NCI-H1092 (cell line): ENCODE measurements around the gene LYPD6B.

ENCODE experiments used
- DNase-seq: peaks from one replicate; lab custom pipeline; 2025; lab: John Stamatoyannopoulos, UW

LYPD6B gene

DNA sequence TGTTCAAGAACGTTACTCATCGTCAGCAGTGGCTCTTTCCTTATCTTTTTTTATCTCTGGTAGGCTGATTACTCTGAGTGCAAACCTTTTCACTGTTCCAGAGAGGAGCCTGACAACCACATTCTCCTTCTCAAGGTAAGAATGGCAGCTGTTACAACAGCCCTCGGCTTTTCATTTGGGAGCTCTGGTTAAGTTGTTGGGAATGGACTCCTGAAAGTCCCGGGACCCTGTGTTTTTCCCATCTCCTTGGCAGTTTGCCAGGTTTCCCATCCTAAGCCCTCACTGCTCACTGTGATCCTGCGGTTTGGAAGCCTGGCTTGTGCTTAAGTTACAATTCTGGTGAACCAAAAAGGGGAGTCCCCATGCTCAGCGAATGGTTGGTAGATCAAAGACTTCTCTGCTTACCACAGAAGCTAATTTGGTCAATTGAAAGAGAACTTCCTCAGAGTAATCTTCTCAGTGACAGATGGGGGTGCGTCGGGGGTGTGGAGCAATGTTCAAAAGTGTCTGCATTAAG lies 122.3 kb downstream of the LYPD6B start:
- DNase-seq: no peak

DNA sequence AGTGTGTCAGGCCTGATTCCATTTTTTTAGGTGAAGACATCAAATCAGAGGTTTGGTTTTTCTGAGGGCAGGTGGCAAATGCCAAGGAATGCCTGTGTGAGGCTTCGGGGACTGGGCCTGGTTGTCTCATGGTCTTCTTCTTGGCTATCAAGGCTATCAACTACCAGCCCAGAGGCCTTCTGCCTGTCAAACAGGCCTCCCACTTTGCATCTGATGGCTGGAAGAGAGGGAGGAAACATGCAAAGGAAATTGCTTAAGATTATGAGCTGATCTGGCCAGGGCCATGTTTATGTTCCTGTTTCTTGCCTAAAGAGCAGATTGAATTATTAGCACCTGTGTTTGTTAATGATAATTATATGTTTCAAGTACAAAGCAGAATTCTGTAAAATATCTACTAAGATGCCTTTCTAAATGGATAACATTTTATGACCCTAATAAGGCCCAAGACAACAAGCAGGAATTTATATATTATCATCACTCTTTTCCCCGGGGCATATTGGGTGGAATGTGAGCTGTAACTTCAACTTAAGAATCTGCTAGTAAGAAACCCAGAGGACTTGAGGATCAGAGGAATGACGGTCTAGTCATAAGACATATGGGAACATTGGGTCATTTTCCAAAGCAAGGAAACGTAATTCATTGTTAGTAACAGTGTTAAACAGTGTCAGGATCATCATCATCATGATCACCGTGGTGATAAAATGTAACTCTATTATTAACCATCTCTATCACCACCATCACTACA lies 123.2 kb downstream of the LYPD6B start:
- no peak for DNase-seq

DNA sequence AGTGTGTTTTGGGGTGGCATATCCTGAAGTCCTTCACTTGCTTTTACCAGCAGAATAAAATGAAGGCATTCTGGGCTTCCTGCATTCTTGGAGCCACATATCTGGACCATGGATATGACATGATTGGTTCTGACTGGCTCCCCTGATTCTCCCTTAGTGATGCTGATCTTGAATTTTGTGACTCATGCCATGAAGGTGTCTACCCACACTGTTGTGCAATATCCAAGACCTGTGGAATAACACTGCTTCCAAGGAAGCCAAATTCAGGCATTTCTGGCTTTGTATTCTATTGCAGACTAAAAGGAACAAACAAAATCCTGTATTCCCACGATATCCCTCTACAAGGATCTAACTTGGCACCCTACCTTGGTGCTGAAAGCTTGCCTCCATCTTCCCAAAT lies 125.8 kb downstream of the LYPD6B start:
- no peak for DNase-seq

DNA sequence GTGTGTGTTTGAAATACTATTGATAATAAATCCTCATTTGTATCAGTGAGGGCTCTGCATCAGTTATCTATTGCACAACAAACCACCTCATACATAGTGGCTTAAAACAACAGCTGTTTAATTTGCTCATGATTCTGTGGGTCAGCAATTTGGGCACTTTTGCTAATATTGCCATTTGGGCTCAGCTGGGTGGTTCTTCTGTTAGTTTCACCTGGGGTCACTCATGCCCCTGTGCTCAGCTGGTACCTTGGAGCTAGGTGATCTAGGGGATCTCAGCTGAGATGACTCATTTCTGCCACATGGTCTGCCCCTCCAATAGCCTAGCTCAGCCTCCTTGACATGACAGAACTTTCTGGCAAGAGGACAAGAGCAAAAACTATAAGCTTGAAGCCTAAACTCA lies 126.3 kb downstream of the LYPD6B start:
- DNase-seq: no peak

DNA sequence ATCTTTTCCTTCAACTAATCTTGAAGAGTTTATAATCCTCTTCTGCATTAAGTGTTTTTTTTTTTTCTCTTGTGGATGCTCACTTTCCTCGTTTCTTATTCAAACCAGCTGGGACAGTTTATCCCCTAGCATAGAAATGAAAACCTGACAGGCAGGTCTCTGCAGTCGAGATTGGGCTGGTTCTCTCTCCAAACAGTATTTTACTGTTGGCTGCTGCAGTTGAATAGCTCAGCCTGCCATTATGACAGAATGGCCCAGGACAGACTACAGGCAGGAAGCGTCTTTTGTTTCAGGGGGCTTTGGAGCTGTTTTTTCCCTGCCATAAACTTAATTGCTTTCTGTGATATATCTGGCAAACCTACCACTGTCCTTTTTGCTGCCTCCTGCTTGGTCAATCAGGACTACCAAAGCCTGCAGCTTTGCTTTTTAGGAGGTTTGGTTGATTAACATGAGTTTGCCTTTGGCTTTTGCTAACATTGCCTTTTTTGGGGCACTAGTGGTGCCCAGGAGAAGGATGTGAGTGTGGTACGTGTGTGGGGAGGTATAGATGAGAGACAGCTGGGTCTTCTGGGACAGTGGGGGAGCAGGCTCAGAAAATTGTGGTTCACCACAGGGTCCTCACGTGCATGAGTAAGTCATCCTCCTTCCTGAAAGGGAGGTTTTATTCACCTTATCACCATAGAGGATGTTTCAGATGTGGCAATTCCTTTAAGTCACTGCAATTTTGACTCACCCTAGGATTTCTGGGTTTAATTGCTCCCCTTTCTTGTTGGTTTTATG lies 128.7 kb downstream of the LYPD6B start:
- no peak for DNase-seq

DNA sequence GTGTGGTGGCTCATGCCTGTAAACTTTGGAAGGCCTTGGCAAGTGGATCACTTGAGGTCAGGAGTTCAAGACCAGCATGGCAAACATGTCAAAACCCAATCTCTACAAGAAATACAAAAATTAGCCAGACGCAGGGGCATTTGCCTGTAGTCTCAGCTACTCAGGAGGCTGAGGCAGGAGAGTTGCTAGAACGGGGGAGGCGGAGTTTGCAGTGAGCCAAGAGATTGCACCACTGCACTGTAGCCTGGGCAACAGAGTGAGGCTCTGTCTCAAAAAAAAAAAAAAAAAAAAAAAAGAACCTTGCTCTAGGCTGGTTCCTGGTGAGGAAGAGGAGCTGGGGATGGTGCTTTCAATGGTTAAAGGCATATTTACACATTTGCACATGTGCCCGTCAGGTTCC lies 129.4 kb downstream of the LYPD6B start:
- DNase-seq: no peak

DNA sequence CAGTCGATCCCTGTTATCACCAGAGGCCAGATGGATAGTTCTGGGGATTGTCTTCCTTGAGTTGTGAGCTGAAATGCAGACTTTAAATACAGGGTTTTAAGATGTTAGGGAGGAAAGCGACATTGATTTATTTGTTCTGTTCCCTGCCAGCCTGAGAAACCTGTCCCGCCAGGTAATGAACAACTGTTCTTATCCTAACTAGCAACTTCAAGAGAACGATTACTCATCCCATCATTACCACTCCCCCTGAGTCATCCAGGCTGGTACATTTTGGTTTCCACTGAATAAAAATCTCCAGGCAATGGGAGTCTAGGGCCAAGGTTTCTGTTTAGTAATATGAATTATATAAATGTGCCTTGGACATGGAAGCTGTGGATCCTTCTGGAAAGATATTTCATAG lies 131.2 kb downstream of the LYPD6B start:
- DNase-seq: no peak

DNA sequence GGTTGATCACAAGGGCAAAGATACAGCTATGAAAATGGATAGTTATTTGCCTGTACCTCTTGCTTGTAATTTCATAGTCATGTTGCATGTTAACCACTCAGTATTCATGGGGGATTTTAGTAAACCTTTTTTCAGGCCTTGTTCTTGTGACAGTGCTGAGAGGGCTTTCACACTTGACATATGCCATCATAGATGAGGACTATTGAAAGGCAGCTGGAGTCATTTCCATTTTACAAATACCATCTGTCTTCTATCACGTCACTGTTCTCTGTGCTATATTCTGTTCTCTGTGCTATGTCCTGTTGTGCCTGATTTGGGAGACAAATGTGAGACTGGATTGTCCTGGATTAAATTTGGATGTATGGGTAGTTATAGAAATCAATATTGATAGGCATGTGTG lies 131.7 kb downstream of the LYPD6B start:
- no peak for DNase-seq

DNA sequence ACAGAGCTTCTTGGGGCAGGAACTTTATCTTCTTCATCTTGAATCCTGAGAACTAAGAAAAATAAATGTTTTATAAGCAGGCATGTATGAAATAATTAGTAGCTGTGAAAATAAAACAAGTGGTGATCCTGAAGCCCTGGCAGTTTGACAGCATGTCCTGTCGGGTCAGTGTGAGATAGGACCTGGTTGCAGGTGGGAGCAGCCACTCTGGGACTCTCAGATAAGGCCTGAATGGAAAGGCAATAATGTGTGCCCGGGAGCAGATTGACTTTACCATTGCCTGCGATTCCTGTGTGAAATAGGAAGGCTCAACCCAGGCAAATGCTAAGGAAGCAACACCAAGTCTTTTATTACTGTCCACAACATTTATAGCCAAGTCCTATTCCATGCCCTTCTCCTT lies 132.4 kb downstream of the LYPD6B start:
- DNase-seq: no peak

DNA sequence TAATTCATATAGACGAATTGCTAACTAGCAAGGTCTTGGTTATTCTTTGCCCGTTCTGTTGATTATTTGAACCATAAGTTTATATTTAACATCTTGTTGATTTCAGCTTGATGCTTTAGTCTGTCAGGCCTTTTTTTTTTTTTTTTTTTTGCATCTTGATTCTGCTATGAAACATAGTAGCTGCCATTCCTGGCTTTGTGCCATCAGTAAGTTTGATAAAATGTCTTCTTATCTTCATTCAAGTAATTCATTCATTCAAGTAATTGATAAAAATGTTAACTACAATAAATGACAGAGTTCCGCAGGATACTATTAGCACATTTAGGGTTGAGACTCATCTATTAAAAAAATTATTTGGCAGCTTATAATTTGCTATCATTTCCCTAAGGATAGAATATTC lies 134.7 kb downstream of the LYPD6B start:
- DNase-seq: no peak

DNA sequence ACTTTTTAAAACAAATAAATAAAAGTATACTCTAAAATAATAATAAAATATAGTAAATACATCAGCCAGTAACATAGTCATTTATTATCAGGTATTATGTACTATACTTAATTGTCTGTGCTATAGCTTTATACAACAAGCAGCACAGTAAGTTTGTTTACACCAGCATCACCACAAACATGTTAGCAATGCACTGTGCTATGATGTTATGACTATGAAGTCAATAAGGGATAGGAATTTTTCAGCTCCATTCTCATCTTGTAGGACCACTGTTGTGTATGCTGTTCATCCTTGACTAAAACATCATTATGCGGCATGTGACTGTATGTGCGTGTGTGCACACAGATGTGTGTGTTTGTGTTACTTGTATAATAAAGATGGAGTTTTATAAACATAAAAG lies 137.5 kb downstream of the LYPD6B start:
- no peak for DNase-seq

DNA sequence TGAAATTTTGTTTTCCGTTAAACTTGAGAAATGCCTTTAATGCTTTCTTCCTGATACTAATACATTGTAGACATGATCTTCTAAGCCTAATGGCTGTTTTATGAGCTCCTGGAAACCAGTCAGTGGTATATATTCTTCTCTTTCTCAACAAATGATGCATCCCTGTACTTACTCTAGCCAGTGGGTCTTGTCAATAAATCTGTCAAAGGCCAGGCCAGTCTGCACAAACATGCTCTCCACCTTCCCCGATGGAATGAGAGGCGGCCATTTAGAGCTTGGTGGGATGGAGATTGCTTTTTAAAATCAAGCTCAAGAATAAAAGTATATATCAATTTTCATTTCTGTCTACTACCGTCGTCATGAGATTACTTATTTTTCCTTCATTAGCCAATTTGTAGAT lies 140.1 kb downstream of the LYPD6B start:
- DNase-seq: no peak

DNA sequence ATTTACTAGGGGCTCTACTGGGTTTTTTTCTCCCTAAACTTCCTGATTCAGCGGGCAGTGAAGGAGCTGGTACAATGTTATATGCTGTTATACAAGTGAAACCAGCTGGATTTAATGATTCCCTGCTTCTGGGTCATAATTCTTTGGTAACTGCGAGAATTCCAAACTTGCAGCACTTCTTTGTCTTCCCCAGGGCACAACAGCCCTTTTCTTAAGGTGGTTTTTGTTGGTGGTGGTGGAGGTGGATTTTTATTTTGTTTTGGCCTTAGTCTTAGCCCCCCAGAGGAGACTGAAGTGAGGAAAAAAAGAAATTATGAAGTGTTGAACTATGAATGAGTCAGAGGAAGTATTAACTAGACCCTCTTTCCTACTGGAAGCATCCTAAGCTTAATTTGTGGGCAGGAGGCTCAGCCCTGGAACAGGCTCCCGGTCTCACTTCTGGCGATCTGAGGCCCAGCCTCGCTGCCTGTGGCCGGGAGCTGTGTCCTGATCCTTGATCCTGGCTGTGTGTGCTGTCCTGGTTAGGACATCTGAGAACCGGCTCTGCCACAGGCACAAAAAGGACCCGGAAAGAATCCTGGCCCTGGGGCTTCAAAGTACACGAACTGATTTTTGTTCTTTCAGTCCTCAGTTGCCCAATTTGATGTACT lies 141.9 kb downstream of the LYPD6B start:
- no peak for DNase-seq

DNA sequence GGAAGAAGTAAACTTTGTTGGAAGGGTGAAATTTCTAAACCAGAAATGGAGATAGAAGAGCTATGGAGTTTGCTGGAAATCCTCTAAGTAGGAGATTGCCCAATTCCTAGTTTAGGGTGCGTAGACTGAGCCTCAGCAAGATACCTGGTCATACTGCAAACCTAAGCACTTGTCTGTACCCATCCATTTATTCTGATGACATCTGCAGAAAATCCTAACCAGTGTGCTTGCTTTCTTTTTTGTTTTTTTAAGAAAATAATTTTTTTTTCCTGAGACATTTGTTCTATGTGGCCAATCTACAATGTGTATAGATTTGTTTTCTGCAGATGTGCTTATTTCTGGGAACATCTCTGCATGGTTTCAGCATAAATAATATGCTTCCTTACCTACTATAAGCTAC lies 144.7 kb downstream of the LYPD6B start:
- DNase-seq: no peak

DNA sequence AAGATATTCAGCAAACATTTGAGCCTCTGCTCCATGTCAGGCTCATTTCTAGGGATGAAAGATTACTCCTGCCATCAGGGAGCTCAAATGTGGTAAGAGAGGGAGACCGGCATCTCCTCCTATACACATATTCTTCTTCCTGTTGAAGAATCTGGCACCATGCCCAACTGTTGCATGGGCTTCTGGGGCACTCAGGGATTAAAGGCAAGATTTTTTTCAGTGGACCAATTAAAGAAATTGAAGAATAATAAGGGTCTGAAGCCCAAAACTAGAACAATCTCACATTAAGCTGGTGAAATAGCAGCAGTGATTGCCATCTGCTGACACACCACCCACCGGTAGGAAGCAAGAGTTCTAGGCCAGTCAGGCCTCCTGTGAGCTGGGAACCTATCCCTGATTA lies 146.5 kb downstream of the LYPD6B start:
- DNase-seq: no peak

DNA sequence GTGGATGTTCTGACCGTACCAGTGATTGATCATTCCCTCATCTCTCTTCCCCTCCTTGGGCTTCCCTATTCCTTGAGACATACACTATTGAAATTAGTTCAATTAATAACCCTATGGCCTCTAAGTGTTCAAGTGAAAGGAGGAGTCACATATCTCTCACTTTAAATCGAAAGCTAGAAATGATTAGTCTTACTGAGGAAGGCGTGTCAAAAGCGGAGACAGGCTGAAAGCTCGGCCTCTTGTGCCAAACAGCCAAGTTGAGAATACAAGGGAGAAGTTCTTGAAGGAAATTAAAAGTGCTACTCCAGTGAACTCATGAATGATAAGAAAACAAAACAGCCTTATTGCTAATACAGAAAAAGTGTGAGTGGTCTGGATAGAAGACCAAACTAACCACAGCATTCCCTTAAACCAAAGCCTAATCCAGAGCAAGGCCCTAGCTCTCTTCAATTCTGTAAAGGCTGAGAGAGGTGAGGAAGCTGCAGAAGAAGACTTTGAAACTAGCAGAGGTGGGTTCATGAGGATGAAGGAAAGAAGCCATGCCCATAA lies 147.5 kb downstream of the LYPD6B start:
- DNase-seq: no peak

DNA sequence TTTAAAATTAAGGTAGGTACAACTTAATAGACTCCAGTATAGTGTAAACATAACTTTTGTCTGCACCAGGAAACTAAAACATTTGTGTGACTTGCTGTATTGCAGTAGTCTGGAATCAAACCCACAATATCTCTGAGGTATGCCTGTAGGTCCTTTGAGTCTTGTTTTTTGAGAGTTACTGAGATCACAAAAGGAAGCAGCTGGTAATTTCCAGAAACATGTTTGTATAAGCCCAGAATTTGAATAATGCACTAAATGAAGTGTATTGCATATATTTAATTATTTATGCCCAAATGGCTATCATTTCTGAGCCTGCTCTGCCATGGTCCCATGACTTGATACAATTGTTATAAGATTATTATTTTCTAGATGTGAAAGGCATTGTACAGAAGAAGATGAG lies 148.6 kb downstream of the LYPD6B start:
- no peak for DNase-seq

DNA sequence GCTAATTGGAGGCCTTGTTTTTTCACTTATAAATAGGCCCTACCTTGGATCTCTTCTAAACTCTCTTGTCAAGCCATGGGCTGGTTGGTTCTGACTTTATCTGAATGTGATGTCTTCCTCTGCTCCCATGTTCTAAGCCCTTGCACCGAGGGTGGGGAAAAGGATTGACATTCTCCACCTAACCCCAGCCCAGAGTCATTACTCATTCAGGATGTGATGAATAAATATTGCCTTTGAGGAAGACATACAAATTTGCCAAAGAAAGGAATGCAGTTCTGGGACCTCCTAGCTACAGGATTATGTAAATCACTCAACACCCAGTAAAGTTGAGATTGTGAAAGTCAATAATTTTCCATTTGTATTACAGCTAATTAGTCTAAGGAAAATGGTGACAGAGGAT lies 149.8 kb downstream of the LYPD6B start:
- DNase-seq: no peak

DNA sequence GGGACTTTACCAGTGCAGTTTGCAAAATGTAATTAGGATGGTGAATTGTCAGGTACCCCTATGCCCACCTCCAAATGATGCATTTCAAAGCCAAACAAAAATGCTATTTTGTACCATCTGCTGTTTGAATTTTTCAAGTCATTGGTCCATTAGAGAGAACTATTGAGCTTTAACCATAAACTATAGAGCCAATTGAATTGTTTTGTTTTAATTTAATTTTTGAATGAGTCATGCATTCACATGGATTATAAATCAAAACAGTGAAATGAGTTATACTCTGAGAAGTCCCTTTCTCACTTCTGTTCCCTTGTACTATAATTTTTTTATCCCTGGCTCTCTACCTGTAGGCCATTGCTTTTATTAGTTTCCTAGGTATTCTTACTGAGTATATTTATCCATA lies 151.3 kb downstream of the LYPD6B start:
- no peak for DNase-seq

DNA sequence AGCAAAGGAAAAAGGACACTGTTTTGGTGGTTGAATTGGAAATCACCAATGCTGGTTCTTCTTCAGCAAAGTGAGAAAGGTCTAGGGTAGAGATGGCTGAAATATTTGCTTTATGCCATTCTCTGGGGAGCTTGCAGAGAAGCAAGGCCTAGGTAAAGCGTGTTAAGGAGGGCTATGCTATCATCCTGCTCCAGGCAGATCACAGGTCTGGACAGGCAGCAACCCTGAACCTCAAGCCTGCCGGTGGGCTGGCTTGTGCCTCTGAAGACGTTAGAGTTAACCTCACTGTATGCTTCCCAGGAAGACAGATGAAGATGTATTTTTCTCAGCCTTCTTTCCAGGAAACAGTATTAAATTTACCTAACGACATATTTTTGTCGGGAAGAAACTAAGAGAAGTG lies 153.4 kb downstream of the LYPD6B start:
- DNase-seq: no peak

DNA sequence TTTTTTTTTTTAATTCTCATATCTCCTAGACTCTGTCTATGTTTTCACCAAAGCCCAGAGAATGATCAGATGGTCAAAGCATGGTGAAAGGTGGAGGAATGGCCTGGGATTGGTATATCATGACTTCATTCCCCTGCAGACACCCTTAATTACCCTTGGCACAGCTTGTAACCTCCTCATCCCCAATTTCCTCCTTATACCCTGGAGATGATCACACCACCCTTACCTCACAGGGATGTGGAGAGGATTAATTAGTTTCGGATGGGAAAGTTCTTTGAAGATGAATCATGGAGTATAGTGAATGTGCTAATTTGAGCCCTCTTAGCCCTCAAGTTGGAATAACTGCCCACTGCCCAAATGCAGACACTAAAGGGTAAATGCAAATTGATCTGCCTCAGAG lies 153.9 kb downstream of the LYPD6B start:
- DNase-seq: no peak

DNA sequence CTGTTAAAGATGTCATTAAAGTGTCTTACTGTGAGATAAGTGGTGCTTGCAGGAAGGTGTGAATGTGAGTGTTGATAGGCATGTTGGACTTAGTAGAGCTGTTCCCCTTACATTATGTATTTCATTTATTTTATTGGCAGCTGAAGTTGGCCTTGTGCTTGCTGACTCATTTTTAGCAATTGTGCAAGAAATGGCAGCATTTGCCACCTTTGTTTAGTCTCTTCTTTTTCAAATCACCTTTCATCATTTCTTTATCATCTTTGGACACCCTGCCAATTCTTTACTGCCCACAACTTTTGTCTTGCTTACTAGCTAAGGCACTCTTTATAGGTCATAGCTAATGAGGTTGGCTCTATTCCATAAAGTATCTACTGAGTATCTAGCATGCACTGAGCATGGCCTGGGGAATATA lies 161.6 kb downstream of the LYPD6B start:
- no peak for DNase-seq

DNA sequence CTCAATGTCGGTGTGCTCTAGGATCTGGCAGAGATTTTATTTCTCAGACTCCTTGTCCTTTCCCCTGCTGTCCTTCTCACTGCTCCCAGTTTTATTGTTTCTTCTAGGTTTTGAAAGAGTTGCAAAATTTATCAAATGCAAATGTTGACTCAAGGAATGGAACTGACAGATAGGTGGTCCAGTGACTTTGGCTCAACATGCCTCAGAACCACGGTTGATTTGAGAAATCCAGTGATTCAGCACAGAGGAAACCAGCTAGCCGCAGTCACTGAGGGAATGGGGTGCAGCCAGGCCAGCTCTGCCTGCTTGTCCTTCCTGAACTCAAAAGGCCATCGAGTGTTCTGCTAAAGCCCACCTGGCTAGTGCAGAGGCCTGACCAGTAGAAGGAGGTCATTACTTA lies 166.2 kb downstream of the LYPD6B start:
- no peak for DNase-seq
